ENCODE results near the gene MAML3. TPM values are rescaled to one million over a fixed set of nuclear protein-coding genes. Genes with fewer than 3 reads are reported as not detected.

MAML3 gene
- total and polyA plus RNA-seq, 10 donors: 0.63 to 18.4 (median 12.7) TPM

DNA sequence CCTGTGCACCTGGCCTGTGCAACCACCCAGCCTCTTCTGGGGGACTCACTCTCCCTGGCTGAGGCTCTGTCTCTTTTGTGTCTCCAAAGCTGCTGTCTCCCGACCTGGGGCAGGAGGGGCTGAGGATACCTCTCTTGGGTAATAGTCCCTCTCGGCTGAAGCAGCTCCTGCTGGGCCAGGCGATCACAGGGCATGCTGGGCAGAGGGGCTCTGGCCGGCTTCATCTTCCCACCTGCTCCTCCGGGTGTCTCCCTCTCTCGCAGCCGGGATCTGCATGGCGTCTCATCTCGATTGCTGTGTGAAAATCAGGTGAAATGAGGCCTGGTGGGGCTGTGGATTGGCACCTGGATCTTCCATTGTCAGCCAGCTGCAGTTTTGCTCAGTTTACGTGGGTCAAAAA lies 435.2 kb downstream of the MAML3 start:
- DNase-seq: no peak
- Histone ChIP-seq H3K36me3 (peaks cover 0 to 37% (median 7%) of the 10 kb centered on the region in 6 donors), H3K4me1 (no peaks in the 10 kb centered on the region), H3K9me3 (no peaks in the 10 kb centered on the region), H3K27me3 (replicated peaks in 1 of 7) (no peaks in the 10 kb centered on the region), H3K27ac (no peak overlapping the region), H3K4me3 (no peak overlapping the region)
- intact Hi-C loops (cut with DNase I; ENCODE audit: low total_unique reads): no loop called here
- 89 to 96% (median 94%) methylated on average over 10 of the region's 10 CpGs for WGBS, 5 donors
- no peak for TF ChIP-seq CTCF (IDR thresholded peaks at IDR 0.05 in 8 of 11, conservative IDR thresholded peaks at IDR 0.05 in 3 of 11)
- TF ChIP-seq POLR2A (IDR thresholded peaks at IDR 0.05): no peak
- TF ChIP-seq POLR2AphosphoS5 (IDR thresholded peaks at IDR 0.05): no peak

- TF ChIP-seq CTCF (IDR thresholded peaks at IDR 0.05 in 8 of 11, conservative IDR thresholded peaks at IDR 0.05 in 3 of 11) (no peak), POLR2A (IDR thresholded peaks at IDR 0.05) (no peak), POLR2AphosphoS5 (IDR thresholded peaks at IDR 0.05) (no peak)
- no peak for DNase-seq
- Histone ChIP-seq H3K36me3 (peaks cover 0 to 37% (median 7%) of the 10 kb centered on the region in 6 donors), H3K27me3 (replicated peaks in 1 of 7) (no peaks in the 10 kb centered on the region), H3K4me1 (no peaks in the 10 kb centered on the region), H3K4me3 (no peak overlapping the region), H3K27ac (no peak overlapping the region), H3K9me3 (no peaks in the 10 kb centered on the region)
- WGBS, 5 donors: 94 to 98% (median 95%) methylated on average over 6 of the region's 6 CpGs
- intact Hi-C loops (cut with DNase I; ENCODE audit: low total_unique reads): no loop called here
These were observed 435.6 kb downstream of the MAML3 start for GRCh38 chr4:139718358-139718757.

DNA sequence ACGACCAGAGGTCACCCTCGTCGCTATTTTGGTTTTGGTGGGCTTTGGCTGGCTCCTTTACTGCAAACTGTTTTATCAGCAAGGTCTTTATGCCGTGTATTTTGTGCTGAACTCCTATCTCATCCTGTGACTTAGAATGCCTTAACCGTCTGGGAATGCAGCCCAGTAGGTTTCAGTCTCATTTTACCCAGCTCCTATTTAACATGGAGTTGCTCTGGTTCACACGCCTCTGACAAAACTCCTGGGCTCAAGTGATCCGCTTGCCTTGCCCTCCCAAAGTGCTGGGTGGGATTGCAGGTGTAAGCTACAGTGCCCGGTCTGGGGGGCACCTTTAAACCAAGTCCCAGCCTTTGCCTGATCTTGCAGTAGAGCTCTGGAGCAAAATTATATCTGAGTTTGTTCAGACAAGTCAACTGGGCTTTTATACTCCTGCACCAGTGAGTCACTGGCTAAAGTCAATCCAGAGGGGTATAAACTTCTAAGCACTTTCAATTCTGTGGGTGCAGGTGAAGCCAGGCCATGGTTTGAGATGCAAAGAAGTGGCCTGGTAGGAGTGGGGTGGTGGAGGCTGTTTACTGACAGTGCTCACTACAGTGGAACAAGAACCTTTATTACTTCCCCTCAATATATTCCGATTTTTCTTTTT lies 438.1 kb downstream of the MAML3 start:
- no peak for DNase-seq
- H3K9me3 ChIP-seq: no peaks in the 10 kb centered on the region
- H3K36me3 ChIP-seq: peaks cover 0 to 37% (median 7%) of the 10 kb centered on the region in 6 donors
- intact Hi-C loops (cut with DNase I; ENCODE audit: low total_unique reads): no loop called here
- 83 to 94% (median 87%) methylated on average over 8 to 9 of the region's 9 CpGs for WGBS, 5 donors
- H3K4me1 ChIP-seq: no peaks in the 10 kb centered on the region
- no peak overlapping the region for H3K27ac ChIP-seq
- TF ChIP-seq POLR2A (IDR thresholded peaks at IDR 0.05) (no peak), POLR2AphosphoS5 (IDR thresholded peaks at IDR 0.05) (no peak), CTCF (IDR thresholded peaks at IDR 0.05 in 8 of 11, conservative IDR thresholded peaks at IDR 0.05 in 3 of 11) (no peak)
- H3K27me3 ChIP-seq (replicated peaks in 1 of 7): no peaks in the 10 kb centered on the region
- no peak overlapping the region for H3K4me3 ChIP-seq

DNA sequence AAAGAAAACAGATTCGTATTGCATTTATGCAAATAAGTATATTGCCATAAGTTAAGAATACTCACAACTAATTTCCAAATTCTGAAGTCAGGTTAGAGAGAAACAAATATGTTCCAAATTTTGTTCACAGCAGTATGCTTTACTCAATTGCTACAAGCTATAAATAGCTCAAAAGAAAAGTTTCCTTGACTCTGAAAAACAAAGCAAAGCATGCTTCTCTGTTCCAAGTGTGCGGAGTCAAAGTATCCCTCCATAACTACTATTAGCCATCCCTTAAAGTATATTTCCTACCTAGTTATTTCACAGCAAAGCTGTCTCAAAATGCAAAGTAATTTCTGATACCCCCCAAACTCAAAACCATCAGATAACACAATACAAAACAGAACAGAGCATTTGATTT lies 441.1 kb downstream of the MAML3 start:
- intact Hi-C loops (cut with DNase I; ENCODE audit: low total_unique reads): no loop called here
- 84 to 93% (median 91%) methylated on average over 2 of the region's 2 CpGs for WGBS, 5 donors

More for the DNA sequence above, 441.1 kb downstream of the MAML3 start:
- peaks cover 0 to 14% (median 0%) of the 10 kb centered on the region in 6 donors for H3K36me3 ChIP-seq
- DNase-seq: no peak
- H3K27me3 ChIP-seq (replicated peaks in 1 of 7): no peaks in the 10 kb centered on the region
- H3K4me3 ChIP-seq: no peak overlapping the region
- H3K4me1 ChIP-seq: no peaks in the 10 kb centered on the region
- H3K9me3 ChIP-seq: peaks cover 0 to 5% (median 0%) of the 10 kb centered on the region in 8 donors
- no peak overlapping the region for H3K27ac ChIP-seq
- no peak for TF ChIP-seq POLR2A (IDR thresholded peaks at IDR 0.05)
- no peak for TF ChIP-seq POLR2AphosphoS5 (IDR thresholded peaks at IDR 0.05)
- no peak for TF ChIP-seq CTCF (IDR thresholded peaks at IDR 0.05 in 8 of 11, conservative IDR thresholded peaks at IDR 0.05 in 3 of 11)

Measured in spleen (tissue), 11 donors.